ENCODE results near the gene RINT1.

GRCh38 chr7:105530546-105530945, 1.5 kb upstream of the RINT1 start:
- TF ChIP-seq, protein P1, sequence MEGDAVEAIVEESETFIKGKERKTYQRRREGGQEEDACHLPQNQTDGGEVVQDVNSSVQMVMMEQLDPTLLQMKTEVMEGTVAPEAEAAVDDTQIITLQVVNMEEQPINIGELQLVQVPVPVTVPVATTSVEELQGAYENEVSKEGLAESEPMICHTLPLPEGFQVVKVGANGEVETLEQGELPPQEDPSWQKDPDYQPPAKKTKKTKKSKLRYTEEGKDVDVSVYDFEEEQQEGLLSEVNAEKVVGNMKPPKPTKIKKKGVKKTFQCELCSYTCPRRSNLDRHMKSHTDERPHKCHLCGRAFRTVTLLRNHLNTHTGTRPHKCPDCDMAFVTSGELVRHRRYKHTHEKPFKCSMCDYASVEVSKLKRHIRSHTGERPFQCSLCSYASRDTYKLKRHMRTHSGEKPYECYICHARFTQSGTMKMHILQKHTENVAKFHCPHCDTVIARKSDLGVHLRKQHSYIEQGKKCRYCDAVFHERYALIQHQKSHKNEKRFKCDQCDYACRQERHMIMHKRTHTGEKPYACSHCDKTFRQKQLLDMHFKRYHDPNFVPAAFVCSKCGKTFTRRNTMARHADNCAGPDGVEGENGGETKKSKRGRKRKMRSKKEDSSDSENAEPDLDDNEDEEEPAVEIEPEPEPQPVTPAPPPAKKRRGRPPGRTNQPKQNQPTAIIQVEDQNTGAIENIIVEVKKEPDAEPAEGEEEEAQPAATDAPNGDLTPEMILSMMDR (IDR thresholded peaks at IDR 0.05; ENCODE audit: poor library complexity), result no peak
- TF ChIP-seq EZH2 (IDR thresholded peaks at IDR 0.05; ENCODE audit: borderline replicate concordance) (no peak), EZH2phosphoT487 (IDR thresholded peaks at IDR 0.05; ENCODE audit: low read depth, severe bottlenecking, unreplicated experiment) (no peak)
